Stimulated activated CD4-positive, alpha-beta T cell treated with anti-CD3 and anti-CD28 coated beads, Interleukin-2, amount 100 ng/mL, for 24 hours (primary cell): ENCODE measurements around the gene POLR3E.
"Not testable (repeated sequence)": the region's sequence is repeated elsewhere in the genome, so short reads cannot be mapped to it uniquely, and the experiment has no call there.

Source experiments
- DNase-seq, 2 donors: peaks; one replicate each; pipeline ENCODE4 v3.0.0-alpha.2; 2020

The POLR3E gene

GRCh38 chr16:22293137-22294106 lies 3.8 kb upstream of the POLR3E start:
- DNase-seq: no peak

- no peak for DNase-seq
Measured at GRCh38 chr16:22296225-22297113, 740 bp upstream of the POLR3E start.

DNA sequence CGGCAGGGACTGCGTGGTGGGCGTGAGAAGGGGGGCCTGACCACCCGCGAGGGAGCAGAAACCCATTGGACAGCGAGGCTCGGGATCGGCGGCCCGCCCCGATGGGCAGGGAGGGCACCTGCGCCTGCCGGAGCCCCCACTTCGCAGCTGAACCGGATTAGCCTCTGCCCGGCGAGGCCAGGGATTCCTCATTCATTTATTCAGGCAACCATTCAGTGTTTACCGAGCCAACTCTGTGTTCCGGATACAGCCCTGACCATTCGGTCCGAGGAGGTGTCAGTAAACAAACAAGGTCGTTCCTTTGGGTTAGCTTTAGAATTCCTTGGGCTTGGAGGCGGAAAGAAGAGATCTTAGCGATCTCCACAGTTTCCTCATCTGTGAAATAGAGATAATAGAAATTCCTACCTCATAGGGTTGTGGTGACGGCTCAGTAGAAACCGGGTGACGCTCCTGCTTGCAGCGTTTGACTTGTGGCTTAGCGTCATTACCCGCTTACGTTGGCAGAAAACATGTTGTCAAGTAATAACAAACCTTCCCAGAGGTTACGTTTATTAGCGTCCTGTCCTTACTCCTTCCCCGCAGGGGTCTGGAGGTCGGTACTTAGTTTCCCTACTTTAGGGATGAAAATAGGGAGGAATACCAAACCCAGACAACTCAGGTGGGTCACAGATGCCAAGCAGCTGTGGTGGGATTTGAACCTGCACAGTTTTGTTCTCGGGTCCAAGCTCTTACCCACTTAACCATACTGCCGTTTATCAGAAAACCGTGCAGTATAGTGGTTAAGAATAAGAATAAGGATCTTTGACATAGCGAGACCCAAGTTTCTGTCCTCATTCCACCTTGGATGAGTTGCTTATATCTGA lies 893 bp downstream of the POLR3E start:
- DNase-seq: peak; percentile 70 to 75

DNA sequence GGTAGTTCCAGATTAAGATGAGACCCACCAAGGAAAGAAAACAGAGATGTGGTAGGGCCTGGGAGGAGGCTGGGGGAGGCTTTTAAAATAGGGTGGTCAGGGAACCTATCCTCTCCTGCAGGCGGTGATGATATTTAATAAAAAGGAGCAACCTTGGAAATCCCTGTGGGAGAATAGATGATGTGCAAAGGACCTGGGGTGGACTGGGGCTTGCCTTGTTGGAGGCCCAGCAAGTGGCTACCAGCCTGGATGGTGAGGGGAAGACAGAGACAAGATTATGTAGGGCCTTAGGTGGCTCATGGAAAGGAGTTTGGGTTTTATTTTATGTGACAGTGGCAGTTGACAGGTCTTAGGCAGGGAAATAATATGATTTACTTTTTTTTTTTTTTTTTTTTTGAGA lies 1.8 kb downstream of the POLR3E start:
- no peak for DNase-seq

- DNase-seq: peak; percentile 53 to 55
Measured at GRCh38 chr16:22300427-22301071, 3.3 kb downstream of the POLR3E start.

DNA sequence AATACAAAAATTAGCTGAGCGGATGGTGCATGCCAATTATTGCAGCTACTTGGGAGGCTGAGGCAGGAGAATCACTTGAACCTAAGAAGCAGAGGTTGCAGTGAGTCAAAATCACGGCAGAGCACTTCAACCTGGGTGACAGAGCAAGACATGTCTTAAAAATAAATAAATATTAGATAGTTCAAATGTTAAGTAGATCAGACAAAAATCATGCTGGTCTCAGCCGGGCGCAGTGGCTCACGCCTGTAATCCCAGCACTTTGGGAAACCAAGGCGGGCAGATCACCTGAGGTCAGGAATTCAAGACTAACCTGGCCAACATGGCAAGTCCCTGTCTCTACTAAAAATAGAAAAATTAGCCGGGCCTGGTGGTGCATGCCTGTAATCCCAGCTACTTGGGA lies 4.2 kb downstream of the POLR3E start:
- DNase-seq: not testable (repeated sequence)

DNA sequence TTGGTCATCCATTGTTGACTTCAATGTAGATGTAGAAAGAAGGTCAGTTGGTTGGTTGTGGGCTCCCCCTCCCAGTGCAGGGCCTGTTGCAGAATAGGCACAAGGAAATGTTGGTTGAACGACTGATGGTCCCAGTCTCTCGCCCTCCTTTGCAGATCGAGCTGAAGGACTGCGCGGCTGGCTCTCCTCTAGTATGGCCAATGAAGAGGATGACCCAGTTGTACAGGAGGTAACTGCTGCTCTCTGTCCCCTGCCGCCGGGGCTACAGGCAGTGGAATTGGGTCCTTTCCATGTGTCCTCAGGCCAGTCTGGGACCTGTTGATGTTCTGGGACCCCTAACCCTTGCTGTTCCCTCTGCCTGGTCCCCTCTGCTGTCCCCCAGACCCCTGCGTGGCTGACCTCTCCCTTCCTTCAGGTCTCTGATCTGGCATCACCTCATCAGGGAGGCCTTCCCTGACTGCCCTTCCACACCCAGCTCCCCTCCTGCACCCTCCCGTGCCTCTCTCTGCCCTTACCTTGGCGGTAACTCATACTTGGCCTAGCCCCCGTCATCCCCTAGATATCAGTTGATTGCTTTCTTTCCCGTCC lies 5.7 kb downstream of the POLR3E start:
- no peak for DNase-seq

DNA sequence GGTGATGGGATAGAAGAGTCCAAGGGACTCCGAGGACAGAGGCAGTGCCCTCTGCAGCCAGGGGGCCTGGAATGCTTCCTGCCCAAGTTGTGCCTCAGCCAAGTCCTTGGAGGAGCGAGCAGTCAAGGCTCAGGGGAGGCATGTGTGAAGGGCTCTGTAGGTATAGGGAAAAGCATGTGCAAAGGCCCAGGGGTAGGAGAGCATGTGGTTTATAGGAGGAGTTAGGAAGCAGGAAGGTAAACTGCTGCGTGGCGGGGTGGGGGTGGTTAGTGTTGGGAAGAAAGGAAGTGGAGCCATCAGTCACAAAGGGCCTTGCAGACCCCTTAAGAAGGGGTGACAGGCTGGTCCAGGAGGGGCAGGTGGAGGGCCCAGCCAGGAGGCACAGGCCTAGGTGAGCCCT lies 7.2 kb downstream of the POLR3E start:
- DNase-seq: no peak

GRCh38 chr16:22306788-22307187 lies 9.6 kb downstream of the POLR3E start:
- no peak for DNase-seq

DNA sequence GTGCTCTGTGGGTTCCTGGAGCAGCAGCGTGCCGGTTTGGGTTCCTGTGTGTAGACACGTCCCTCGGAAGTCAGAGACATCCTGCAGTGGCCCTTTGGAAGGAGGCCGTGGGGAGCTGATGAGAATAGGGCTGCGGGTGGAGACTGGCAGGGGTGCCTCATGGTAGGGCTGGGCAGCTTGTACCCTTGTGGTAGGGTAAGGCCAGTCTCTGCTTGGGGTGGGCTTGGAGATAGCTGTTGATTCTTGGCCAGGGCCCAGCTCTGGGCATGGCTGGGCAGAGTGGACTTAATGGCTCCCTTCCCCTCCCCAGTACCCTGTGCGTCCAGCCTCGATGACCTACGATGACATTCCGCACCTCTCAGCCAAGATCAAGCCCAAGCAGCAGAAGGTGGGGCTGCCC lies 10.6 kb downstream of the POLR3E start:
- no peak for DNase-seq

DNA sequence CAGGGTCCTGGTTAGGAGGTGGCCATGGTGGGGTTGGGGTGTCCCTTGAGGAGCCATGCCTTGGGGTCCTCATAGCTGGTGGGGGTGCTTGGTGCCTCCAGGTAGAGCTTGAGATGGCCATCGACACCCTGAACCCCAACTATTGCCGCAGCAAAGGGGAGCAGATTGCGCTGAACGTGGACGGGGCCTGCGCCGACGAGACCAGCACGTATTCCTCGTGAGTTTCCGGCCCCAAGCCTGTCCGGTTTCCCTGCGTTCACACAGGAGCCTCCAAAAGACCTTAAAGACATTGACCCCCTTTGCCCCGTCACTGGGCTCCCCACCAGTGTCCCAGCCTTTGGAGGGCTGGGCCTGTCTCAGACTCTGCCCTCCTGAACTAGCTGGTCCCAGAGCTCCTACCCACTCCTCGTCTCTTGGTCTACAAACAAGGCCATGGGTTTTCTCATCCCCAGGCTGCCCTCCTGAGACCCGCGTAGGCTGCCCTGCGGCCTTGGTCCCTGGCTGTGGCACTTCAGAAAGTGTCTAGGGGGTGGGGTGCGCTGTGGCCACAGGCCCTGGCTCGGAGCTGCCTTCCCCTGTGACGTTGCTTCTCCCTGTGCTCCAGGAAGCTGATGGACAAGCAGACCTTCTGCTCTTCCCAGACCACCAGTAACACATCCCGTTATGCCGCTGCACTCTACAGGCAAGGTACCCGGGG lies 11.8 kb downstream of the POLR3E start:
- DNase-seq: no peak

GRCh38 chr16:22311520-22311919 lies 14.3 kb downstream of the POLR3E start:
- no peak for DNase-seq

GRCh38 chr16:22312897-22313781 lies 15.9 kb downstream of the POLR3E start:
- DNase-seq: no peak

GRCh38 chr16:22313876-22314470 lies 16.8 kb downstream of the POLR3E start:
- DNase-seq: no peak

DNA sequence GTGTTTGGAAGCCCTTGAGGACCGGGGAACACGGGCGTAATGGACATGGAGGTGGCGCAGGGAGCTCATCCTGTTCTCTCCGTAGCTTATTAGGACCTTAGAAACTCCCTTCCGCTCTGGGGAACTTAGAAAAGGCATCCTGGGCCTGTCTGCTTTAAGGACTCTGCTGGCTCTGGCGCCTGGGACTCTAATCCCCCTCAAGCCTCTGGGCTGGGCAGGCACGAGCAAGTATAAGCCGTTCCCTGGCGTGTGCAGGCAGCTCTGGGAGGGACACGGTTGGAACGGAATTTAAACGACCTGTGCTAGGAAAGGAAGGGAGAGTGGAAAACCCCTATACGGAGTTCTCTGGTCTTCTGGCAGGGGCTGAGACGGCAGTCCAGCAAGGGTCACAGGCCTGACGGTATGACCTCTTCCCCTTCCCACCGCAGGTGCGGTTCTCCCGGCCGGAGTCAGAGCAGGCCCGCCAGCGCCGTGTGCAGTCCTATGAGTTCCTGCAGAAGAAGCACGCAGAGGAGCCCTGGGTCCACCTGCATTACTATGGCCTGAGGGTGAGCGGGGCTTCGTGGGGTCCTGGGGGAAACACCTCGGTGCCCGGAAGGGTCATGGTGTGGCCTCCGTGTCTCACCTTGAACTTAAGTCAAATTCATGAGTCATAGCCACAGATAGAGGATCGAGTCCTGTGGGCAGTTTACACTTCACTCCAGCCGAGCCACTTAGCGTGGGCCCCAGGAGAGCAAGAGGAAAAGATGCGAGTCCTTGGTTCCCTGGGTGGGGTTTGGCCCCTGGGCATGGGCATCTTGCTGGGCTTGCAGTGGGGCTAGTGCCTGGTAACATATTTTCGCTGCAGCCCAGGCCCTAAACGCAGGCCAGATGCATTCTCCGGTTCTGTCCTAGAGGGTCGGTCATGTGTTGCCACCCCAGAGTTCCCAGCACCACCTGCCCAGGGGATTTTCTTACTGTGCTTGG lies 17.7 kb downstream of the POLR3E start:
- DNase-seq: no peak

DNA sequence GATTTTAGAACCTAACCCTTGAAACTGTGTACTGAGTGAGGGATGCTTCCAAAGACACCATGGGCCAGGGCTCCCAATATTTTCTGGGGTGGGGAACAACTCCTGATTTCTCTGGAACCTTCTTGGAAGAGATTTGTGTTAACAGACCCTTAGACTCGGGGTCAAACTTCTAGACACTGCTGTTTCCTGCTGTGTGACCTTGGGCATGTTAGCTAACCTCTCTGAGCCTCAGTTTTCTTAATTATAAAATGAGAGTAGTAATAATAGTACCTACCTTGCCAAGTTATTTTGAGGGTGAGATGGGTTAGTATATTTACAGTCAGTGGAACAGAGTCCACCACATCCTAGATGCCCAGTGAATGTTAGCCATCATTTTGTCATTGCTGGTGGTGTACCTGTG lies 18.8 kb downstream of the POLR3E start:
- no peak for DNase-seq

DNA sequence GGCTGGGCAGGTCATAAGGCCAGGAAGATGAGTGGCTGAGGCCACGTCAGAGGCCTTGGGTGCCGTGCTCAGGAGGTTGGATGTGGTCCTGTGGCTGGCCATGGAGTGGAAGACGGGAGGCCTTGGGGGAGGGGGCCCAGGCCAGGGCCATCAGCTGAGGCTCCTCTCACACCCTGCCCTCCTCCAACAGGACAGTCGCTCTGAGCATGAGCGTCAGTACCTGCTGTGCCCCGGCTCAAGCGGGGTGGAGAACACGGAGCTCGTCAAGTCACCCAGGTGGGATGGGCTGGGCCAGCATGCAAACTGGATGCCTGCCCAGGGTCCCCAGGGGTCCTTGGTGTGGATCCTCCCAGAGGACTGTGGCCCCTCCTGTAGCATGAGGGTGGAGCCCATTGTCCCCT lies 19.2 kb downstream of the POLR3E start:
- DNase-seq: no peak

GRCh38 chr16:22317001-22317530 lies 19.9 kb downstream of the POLR3E start:
- no peak for DNase-seq
